H9 (cell line): Measurements from ENCODE around the gene ACP2. TPM values are rescaled to one million over a fixed set of nuclear protein-coding genes. Genes with fewer than 3 reads are reported as not detected.

Experiments used
- DNase-seq: peaks from one replicate; pipeline ENCODE4 v3.0.0-alpha.2; 2017
- H2AFZ ChIP-seq: one replicate; pipeline ENCODE4 v1.6.1; 2013; ENCODE audit warnings: mild to moderate bottlenecking, low read length, control low read depth, moderate library complexity
- H2AK5ac ChIP-seq: 2 replicates; pipeline ENCODE4 v1.6.1; 2013; ENCODE audit warnings: low read length, control low read depth, mixed read lengths; ENCODE audit not compliant: insufficient read length
- H2BK120ac ChIP-seq: one replicate; pipeline ENCODE4 v1.6.1; 2013; ENCODE audit warnings: low read depth, mild to moderate bottlenecking, low read length, control low read depth, inconsistent platforms; ENCODE audit not compliant: poor library complexity, severe bottlenecking
- H2BK12ac ChIP-seq: 2 replicates; pipeline ENCODE4 v1.6.1; 2013; ENCODE audit warnings: low read length, control low read depth, mixed read lengths, low read depth; ENCODE audit not compliant: insufficient read length
- H2BK15ac ChIP-seq: 2 replicates; pipeline ENCODE4 v1.6.1; 2013; ENCODE audit warnings: low read depth, low read length, control low read depth
- H2BK20ac ChIP-seq: one replicate; pipeline ENCODE4 v1.6.1; 2013; ENCODE audit warnings: low read depth, mild to moderate bottlenecking, low read length, control low read depth, inconsistent platforms; ENCODE audit not compliant: poor library complexity, severe bottlenecking
- H2BK5ac ChIP-seq: 2 replicates; pipeline ENCODE4 v1.6.1; 2013; ENCODE audit warnings: low read length, control low read depth, mixed read lengths; ENCODE audit not compliant: insufficient read length
- H3K14ac ChIP-seq: 2 replicates; pipeline ENCODE4 v1.6.1; 2013; ENCODE audit warnings: low read length, control low read depth; ENCODE audit not compliant: insufficient read depth
- H3K18ac ChIP-seq: 2 replicates; pipeline ENCODE4 v1.6.1; 2013; ENCODE audit warnings: low read depth, mild to moderate bottlenecking, mixed read lengths, low read length, control low read depth; ENCODE audit not compliant: insufficient read length
- H3K23ac ChIP-seq: 2 replicates; pipeline ENCODE4 v1.6.1; 2013; ENCODE audit warnings: low read length, control low read depth, mixed read lengths, low read depth; ENCODE audit not compliant: insufficient read length
- H3K23me2 ChIP-seq: 2 replicates; pipeline ENCODE4 v1.6.1; 2013; ENCODE audit warnings: low read depth, mild to moderate bottlenecking, mixed read lengths, low read length, control low read depth; ENCODE audit not compliant: insufficient read length, poor library complexity, severe bottlenecking
- H3K27ac ChIP-seq: 2 replicates; pipeline ENCODE4 v1.5.1; 2013; ENCODE audit warnings: low read length, control low read depth, mixed read lengths, low read depth; ENCODE audit not compliant: insufficient read length
- H3K27me3 ChIP-seq: 2 replicates; pipeline ENCODE4 v1.6.1; 2013; ENCODE audit warnings: low read length, control low read depth, inconsistent platforms; ENCODE audit not compliant: insufficient read depth
- H3K4ac ChIP-seq: 2 replicates; pipeline ENCODE4 v1.6.1; 2013; ENCODE audit warnings: low read depth, mild to moderate bottlenecking, control low read depth, inconsistent platforms, low read length, moderate library complexity
- H3K4me1 ChIP-seq: 2 replicates; pipeline ENCODE4 v1.6.1; 2013; ENCODE audit warnings: low read length, control low read depth, inconsistent platforms; ENCODE audit not compliant: insufficient read depth
- H3K4me2 ChIP-seq: 2 replicates; pipeline ENCODE4 v1.6.1; 2013; ENCODE audit warnings: low read length, control low read depth, mixed read lengths; ENCODE audit not compliant: insufficient read length, insufficient read depth
- H3K56ac ChIP-seq: 2 replicates; pipeline ENCODE4 v1.6.1; 2013; ENCODE audit warnings: low read depth, mild to moderate bottlenecking, mixed read lengths, low read length, control low read depth; ENCODE audit not compliant: insufficient read length
- H3K79me1 ChIP-seq: 2 replicates; pipeline ENCODE4 v1.6.1; 2013; ENCODE audit warnings: low read depth, mild to moderate bottlenecking, moderate library complexity, low read length, control low read depth, inconsistent platforms; ENCODE audit not compliant: insufficient read depth, poor library complexity, severe bottlenecking
- H3K79me2 ChIP-seq: 2 replicates; pipeline ENCODE4 v1.6.1; 2013; ENCODE audit warnings: low read length, control low read depth, inconsistent platforms; ENCODE audit not compliant: insufficient read depth
- H3K9ac ChIP-seq: 2 replicates; pipeline ENCODE4 v1.6.1; 2013; ENCODE audit warnings: low read length, control low read depth, mixed read lengths; ENCODE audit not compliant: insufficient read length; ENCODE audit errors: extremely low read depth
- H3K9me3 ChIP-seq: one replicate; pipeline ENCODE4 v1.6.1; 2013; ENCODE audit warnings: low read depth, low read length, inconsistent platforms; ENCODE audit not compliant: control insufficient read depth
- H3T11ph ChIP-seq: one replicate; pipeline ENCODE4 v1.6.1; 2013; ENCODE audit warnings: mild to moderate bottlenecking, low read length, control low read depth, inconsistent platforms
- H4K20me1 ChIP-seq: one replicate; pipeline ENCODE4 v1.6.1; 2013; ENCODE audit not compliant: control insufficient read depth, insufficient read length, insufficient read depth
- H4K5ac ChIP-seq: 2 replicates; pipeline ENCODE4 v1.6.1; 2013; ENCODE audit warnings: low read depth, mild to moderate bottlenecking, mixed read lengths, low read length, control low read depth; ENCODE audit not compliant: insufficient read length
- H4K8ac ChIP-seq: replicated peaks from 2 replicates; pipeline ENCODE4 v1.6.1; 2013; ENCODE audit warnings: low read length, control low read depth, mixed read lengths, low read depth; ENCODE audit not compliant: insufficient read length
- H4K91ac ChIP-seq: 2 replicates; pipeline ENCODE4 v1.6.1; 2013; ENCODE audit warnings: low read depth, mild to moderate bottlenecking, moderate library complexity, mixed read lengths, low read length, control low read depth; ENCODE audit not compliant: insufficient read length
- H3K27ac Mint-ChIP-seq, 3 experiments: 2 replicates in 2 of 3; 3 replicates in 1 of 3; pipeline ENCODE4 v1.8.0; 2020 to 2021; ENCODE audit warnings: mixed read lengths in 3 of 3, mild to moderate bottlenecking in 1 of 3, moderate library complexity in 1 of 3
- H3K27me3 Mint-ChIP-seq: 2 replicates; pipeline ENCODE4 v1.8.0; 2021; ENCODE audit warnings: low read depth, mild to moderate bottlenecking, moderate library complexity, mixed read lengths
- H3K36me3 Mint-ChIP-seq, 3 experiments: 2 replicates in 2 of 3; 3 replicates in 1 of 3; pipeline ENCODE4 v1.8.0; 2020 to 2021; ENCODE audit warnings: low read depth in 3 of 3, mixed read lengths in 3 of 3; ENCODE audit not compliant: insufficient read depth in 1 of 3
- H3K4me1 Mint-ChIP-seq, 2 experiments: 2 replicates each; pipeline ENCODE4 v1.8.0; 2020; ENCODE audit warnings: mixed read lengths in 2 of 2
- H3K4me3 Mint-ChIP-seq, 2 experiments: 2 replicates in 1 of 2; 3 replicates in 1 of 2; pipeline ENCODE4 v1.8.0; 2020 to 2021; ENCODE audit warnings: mild to moderate bottlenecking in 2 of 2, mixed read lengths in 2 of 2, moderate library complexity in 1 of 2
- H3K9me3 Mint-ChIP-seq, 2 experiments: 2 replicates in 1 of 2; 3 replicates in 1 of 2; pipeline ENCODE4 v1.8.0; 2020; ENCODE audit warnings: mild to moderate bottlenecking in 2 of 2, mixed read lengths in 2 of 2, moderate library complexity in 1 of 2
- CTCF ChIP-seq: fragments of 200-600 bp; sonication (generic); conservative IDR thresholded peaks from 3 replicates; pipeline ENCODE4 v1.8.0; 2021; ENCODE audit warnings: antibody characterized with exemption, mild to moderate bottlenecking
- whole genome bisulfite sequencing: extraction: QIAGEN DNeasy Blood & Tissue Kit; methylation state at CpG from one replicate; pipeline ENCODE4 v1.1.7; 2013; ENCODE audit warnings: missing lambda C conversion rate, low lambda C conversion rate, mixed read lengths; ENCODE audit not compliant: insufficient read length; ENCODE audit errors: extremely low coverage; 5-methylcytosine and 5-hydroxymethylcytosine counted together
- total RNA-seq: library from RNA; stranded (reverse); gene quantifications from 2 replicates; pipeline ENCODE4 v1.2.1, GENCODE V29; 2021

The ACP2 gene
- total RNA-seq, 1 experiment from 2014 or later: 29.5 TPM

- Histone ChIP-seq H3K4ac (no peak overlapping the region), H3K79me1 (no peaks in the 10 kb centered on the region), H3K4me1 (no peaks in the 10 kb centered on the region), H3K56ac (no peak overlapping the region), H3K9ac (no peak overlapping the region), H3K79me2 (no peaks in the 10 kb centered on the region), H4K5ac (no peak overlapping the region), H2BK15ac (no peak overlapping the region), H3K14ac (no peak overlapping the region), H3K4me2 (no peak overlapping the region), H2BK20ac (no peak overlapping the region), H2BK12ac (no peak overlapping the region), H3K27me3 (no peaks in the 10 kb centered on the region), H3K9me3 (no peaks in the 10 kb centered on the region), H4K8ac (no peak overlapping the region), H3K27ac (no peak overlapping the region), H2AK5ac (no peak overlapping the region), H4K20me1 (no peaks in the 10 kb centered on the region), H4K91ac (no peak overlapping the region), H3K23me2 (no peaks in the 10 kb centered on the region), H3K18ac (no peak overlapping the region), H3T11ph (no peak overlapping the region), H2BK120ac (no peak overlapping the region), H2AFZ (no peak overlapping the region), H3K23ac (no peak overlapping the region), H2BK5ac (no peak overlapping the region)
- H3K27me3 Mint-ChIP-seq: no peaks in the 10 kb centered on the region
- H3K27ac Mint-ChIP-seq: peak overlapping the region in 2 of 3 experiments; percentile 15 to 68; a peak in 4 of 7 replicates
- H3K9me3 Mint-ChIP-seq: no peaks in the 10 kb centered on the region
- no peak for TF ChIP-seq CTCF
- H3K4me1 Mint-ChIP-seq: peaks cover 0 to 9% of the 10 kb centered on the region in 2 experiments; a peak in 3 of 4 replicates
- no CpG with 5 or more reads among the region's 12 CpGs for WGBS
- no peak for DNase-seq
- H3K36me3 Mint-ChIP-seq: peaks cover 0 to 61% (median 48%) of the 10 kb centered on the region in 3 experiments; a peak in 5 of 7 replicates
- no peak overlapping the region for H3K4me3 Mint-ChIP-seq
Observed at GRCh38 chr11:47234669-47235100, 13.9 kb downstream of the ACP2 start.
